Stimulated activated CD4-positive, alpha-beta T cell treated with anti-CD3 and anti-CD28 coated beads, Interleukin-12 subunit alpha, Interleukin-12 subunit beta, amount 100 ng/mL, for 48 hours (primary cell): ENCODE results near the gene C12orf60.

Experiments used
- DNase-seq, 3 donors: peaks; one replicate each; pipeline ENCODE4 v3.0.0-alpha.2; 2020; ENCODE audit warnings: low read depth in 2 of 3, low spot score in 1 of 3

The C12orf60 gene

DNA sequence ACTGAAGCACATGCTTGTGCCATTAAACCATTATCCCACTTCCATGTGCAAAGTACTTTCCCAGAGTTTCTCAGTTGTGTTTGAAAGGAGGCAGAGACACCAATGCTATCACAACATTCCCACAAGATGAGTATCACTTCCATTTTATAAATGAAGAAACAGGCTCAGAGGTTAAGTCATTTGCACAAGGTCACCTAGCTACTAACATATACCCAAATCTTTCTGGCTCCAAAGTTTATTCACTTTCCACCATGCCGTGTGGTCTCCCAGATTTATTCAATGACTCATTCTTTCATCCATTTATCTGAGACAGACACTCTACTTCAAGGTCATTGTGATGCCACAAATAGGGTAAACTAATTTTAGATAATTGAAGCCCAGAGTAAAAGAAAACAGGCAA lies 30.5 kb downstream of the C12orf60 start:
- no peak for DNase-seq

DNA sequence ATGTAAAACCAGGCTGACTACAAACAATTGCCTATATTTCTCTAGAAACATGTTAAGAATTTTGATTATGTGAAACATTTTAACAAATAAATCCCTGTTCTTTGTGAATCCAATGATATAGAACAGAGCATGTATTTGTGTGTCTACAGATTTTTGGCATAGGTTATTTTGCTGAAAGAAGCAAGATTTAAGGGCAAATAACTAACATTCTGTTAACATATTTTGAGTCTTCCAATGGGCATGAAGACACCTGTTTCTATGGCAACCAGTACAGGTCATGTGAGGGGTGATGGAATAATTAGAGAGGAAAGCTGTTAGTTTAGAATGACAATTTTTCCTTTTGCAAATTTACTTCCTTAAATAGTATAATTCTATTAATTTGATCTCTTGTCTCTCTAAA lies 31.0 kb downstream of the C12orf60 start:
- DNase-seq = no peak

DNA sequence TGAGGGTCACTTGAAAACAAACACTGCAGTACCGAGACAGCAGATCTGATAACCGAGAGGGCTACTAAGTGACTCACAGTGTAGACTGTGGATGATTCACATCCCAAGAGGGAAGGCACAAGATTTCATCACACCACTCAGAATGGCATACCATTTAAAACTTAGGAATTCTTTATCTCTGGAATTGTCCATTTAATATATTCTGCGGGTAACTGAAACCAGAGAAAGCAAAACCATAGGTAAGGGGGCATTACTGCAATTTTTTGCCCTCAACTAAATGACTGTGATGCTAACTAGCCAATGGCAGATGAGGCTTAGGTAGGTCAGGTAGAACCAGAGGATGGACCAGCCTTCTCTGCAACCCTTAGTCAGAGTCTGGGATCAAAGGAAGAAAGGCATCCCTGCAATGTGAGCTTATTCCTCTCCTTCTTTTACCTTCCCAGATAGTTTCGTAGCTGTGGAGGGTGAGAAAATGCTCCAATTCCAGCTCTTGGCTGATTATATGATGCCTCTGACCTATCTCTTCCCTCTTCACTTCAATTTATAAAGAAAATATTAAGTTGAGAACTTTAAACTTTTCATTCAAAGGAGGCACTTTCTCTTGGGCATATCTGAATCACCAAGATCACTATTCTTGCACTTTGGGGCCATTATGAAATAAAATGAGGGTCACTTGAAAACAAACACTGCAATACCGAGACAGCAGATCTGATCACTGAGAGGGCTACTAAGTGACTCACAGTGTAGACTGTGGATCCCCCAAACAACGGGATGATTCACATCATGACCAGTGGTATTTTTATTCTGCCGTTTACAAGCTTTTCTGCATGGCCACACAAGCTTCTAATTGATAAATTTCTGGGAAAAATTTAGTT lies 33.1 kb downstream of the C12orf60 start:
- DNase-seq = no peak

DNA sequence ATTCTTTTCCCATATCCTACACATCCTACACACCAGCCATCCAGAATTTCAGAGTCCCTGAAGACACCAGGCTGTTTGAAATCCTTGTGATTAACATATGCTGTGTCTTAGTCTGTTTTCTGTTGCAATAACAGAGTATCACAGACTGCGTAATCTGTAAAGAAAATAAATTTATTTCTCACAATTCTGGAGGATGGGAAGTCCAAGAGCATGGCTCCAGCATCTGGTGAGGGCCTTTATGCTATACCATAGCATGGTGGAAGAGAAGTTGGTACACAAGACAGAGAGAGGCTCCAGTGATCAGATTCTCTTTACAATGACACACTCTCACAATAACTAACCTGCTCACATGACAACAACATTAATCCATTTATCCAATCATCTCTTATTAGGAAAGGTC lies 35.8 kb downstream of the C12orf60 start:
- DNase-seq = no peak

DNA sequence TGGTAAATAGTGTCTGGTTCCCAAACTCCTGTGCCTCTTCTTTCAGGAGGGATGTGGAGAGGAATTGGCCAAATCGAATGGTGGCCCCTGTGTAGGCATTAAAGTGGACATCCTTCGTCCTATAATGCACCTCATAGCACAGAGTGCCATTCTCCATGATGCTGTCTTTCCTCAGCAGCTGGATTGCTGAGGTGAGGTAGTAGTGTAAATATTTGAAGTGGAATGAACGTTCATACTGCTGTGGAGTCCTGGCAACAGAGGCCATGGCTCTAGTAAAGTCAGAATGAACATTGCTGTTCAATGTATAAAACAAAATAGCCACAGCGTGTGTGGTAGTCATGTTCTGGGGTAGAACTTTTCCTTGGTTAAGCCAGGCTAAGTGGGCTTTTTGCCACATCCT lies 37.1 kb downstream of the C12orf60 start:
- DNase-seq = no peak

DNA sequence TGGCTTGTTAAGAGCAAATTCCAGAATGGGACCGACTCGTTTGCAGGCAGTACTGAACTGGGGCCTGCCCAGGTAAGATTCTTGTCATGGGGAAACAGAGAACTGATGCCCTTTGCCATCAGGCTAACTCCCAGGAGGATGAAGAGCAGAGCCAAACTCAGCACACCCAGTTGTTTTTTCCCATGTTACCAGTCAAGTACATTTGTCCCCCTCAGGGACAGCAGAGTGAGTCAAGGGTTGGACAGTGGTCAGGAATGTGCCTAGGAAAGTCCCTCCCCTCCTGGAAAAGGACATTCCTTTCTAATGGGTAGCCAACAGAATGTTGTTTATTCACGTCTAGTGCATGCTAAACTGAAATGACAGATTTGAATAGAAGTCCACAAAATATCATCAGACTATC lies 38.3 kb downstream of the C12orf60 start:
- no peak for DNase-seq

DNA sequence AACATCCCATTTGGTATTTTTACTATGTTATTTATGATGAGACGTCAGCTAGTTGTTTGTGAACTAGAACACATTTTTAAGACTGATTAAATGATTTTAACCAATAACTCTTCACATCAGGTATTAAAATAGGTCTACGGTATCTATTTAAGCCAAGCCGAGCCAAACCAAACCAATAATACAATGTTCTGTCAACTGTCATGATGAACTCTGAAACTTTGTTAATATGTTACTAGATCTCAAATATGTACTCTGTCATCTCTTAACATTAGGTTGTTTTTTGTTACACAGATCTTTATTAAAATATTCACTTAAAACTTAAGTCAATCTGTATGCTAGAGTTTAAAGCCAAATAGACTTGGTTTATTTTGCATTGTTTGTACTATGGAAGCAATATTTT lies 38.8 kb downstream of the C12orf60 start:
- no peak for DNase-seq

DNA sequence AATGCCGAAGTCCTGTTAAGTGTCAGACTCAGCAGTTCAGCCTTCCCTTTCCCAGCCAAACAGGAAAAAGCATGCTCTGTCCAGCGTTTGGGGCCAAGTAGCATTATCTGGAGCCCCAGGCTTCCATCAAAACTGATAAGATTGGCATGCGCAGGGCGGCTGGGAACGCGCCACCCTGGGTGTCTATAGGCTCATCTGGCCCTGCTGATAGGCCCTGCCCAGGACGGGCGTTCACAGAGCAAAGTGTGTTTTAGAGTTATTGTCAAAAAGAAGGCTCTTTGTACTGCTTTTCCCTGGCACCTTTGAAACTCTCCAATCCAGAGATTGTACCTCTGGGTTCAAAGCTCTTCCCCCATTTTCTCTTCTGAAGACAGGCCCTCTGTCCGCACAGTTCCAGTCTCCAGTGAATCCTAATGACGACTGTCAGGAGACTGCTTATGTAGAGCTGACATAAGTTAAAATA lies 40.0 kb downstream of the C12orf60 start, which contains the start of gene ART4:
TSS of gene ART4 (minus strand) at position 102 of the 463 bp plus-strand sequence. CDS start 413 bp downstream, outside the sequence.
- DNase-seq = no peak

DNA sequence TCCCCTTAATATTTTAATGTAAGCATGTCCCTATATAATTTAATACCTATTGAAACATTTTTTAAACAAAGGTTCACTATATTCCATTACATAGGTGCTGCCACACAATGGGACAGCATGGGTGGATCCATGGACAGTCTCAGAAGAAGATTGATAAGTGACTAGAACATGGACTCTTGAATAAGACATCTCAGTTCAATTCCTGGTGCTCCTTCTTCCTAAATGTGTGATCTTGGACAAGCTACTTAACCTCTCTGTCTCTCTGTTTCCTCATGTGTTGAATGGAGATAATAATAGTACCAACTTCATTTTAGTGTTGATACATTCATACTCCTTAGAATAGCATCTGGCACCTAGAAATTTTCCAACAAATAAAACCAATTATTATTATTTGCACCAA lies 40.9 kb downstream of the C12orf60 start:
- no peak for DNase-seq

DNA sequence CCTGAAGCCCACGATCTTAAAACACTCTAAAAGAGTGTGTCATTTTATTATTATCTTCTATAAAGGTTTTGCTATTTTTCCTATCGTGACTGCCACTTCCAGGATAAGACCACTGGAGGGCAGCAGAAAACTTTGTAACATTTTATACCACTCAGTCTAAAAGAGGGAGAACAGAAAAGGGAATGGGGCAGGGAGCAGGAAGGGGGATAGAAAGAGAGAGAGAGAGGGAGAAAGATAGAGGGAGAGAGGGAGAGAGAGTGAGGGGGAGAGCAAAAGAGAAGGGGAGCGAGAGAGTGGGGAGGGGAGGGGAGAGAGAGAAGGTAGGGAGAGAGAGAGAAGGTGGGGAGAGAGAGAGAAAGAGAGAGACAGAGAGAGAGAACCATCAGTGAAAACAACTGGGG lies 41.9 kb downstream of the C12orf60 start:
- DNase-seq = peak in 2 of 3 donors; percentile 20 to 46

DNA sequence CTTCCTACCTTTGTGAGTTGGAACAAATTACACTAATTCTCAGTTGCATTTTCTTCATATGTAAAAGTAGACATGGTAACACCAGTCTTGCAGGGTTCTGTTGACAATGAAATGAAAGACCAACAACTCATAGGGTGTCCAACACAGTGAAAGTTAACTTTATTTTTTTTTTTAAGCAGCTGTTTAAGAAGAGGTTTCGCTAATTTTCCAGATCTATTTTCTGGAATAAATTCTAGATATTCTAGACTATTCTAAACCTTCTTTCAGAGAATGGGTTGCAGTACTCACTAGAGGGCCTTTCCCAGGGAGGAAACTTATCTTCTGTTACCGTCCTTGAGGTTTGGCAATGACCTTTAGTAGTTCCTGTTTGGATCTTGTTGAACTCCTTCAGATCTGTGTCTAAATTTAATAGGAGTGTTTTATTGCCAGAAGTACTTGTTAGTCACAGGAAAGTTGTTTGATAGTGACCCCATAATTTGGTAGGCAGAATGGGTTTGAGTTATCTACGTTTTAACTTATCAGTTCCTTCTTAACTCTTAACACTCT lies 42.6 kb downstream of the C12orf60 start:
- DNase-seq = no peak

DNA sequence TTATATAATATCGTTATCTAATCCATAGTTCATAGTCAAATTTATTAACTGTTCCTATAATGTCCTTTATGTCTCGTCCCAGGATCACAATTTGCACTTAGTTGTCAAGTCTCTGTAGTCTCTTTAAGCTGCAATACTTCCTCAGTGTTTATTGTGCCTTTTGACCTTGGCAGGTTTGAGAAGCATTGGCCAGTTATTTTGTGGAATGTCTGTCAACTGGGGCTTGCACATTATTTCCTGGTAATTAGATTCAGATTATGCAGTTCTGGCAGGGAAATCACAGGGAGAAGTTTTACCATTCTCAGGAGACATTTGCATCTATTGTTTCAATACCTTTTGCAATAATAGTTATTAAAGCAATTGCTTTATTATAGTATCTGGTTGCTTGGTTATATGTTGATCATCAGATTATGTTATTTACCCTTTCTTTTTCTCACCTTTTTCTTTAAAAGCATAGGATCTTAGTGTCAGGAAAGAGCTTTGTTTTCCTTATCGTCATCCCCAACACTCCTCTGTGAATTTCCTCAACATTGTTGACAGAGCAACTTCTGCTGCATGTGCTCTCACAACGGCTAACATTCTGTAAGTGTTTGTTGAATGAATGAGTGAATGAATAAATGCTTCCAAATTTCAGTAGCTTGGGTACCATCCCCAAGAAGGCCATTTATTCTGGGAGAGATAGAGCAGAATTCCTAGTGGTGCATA lies 43.6 kb downstream of the C12orf60 start:
- DNase-seq = no peak

DNA sequence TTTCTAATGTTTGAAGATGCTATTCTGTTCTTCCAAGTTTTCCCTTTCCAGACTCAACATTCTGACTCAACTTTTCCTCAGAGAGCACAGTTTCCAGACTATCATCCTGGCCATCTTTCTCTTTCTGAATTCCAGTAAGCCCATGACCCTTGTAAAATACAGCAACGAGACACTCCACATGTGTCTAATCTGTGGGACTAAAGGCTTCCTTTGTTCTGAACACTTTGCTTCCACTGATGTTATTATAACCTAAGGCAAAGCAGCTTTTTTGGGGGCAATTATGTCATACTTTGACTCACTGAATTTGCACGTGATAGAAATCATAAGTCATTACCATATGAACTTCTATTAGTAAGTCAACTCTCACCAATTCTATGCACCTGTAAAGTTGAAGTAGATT lies 46.2 kb downstream of the C12orf60 start:
- DNase-seq = no peak

DNA sequence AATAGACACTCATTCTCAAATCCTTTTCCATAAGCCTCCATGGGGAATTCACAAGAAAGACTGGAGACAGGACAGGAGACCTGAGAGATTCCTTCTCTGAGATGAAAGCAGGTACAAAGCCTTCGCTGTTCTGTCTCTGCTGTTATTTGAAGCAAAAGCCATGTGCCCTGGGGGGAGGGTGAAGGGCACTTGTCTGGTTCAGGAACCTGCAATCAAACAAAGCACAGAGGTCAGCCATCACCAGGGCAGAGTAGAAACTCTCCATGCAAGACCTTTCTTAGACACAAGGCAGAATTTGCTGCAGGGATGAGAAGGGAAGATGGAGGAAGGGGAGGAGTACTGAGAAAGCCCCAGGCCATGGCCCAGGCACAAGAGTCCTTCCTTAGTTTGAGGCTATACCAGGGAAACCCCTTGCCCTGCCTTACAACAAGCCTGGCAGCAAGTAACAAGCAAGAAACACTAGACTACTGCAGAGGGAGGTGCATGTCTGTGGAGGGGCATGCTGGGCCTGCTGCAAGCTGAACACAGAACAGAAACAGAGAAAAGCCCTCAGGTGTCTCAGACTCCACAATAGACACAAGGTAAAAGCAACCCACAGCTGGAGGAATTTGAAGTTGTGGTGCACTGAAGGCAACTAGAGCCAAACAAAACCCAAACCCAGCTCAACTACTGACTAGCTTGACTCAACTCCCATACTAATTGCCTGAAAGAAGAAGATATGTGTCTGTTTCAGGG lies 47.6 kb downstream of the C12orf60 start:
- no peak for DNase-seq

DNA sequence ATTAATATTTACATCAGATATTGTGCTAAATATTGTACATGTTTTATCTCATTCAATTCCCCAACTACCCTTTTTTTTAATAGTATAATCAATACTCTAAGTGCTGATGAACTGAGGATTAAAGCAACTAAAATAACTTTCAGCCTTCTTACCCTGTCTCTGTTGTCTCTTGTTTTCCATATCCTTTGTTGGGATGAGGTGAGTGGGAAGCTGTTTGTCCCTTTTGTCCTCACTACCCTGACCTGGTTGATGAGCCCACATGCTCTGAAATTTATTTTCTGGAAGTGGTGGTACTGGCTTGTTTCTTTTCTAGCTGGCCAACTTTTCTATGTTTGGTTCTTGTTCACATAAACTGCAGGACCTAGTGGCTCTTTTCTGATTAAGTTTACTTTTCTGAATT lies 49.4 kb downstream of the C12orf60 start:
- no peak for DNase-seq

DNA sequence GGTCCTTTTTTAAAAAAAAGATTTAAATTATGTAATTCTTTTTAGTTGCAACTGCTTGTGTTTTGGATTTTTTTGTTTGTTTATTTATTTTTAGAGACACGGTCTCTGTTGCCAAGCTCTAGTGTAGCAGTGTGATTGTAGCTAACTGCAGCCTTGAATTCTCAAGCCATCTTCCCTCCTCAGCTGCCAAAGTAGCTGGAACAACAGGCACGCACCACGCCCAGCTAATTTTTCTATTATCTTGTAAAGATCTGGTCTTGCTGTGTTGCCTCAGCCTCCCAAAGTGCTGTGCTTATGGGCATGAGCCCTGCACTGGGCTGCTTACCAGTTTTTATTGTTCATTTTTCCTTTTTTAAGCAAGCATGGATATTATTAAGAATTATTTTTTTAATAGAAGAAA lies 50.5 kb downstream of the C12orf60 start:
- DNase-seq = no peak

DNA sequence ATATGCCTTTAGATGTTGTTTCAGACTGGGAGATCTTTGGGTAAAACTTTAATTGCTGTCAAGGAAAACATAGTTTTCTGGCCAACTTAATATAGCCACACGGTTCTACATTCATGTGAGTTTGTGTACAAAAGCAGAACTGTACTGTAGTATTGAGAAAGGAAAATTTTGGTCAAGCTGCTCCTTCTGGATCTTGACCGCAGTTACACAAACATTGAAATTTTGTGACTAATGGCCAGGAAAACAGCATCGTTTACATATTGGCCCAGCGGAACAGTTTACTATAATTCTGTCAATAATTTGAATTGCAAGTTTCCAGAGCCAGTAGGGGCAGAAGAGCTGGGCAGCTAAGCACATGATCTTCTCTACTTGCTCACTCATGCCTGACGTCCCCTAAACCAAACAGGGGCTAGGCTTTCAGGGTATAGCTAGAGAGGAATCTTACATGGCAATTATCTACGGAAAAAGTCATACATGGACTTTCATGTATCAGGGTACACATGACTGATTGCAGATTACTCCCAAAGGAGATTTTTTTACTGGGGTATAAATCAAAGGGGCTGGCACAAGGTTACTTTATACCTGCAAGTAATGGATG lies 51.2 kb downstream of the C12orf60 start:
- DNase-seq = no peak

DNA sequence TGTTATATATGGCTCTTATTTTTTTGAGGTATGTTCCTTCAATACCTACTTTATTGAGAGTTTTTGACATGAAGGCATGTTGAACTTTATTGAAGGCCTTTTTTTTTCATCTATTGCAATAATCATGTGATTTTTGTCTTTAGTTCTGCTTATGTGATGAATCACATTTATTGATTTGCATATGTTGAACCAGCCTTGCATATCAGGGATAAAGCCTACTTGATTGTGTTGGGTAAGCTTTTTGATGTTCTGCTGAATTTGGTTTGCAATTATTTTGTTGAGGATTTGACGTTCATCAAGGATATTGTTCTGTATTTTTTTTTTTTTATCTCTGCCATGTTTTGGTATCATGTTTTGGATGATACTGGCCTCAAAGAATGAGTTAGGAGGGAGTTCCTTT lies 55.0 kb downstream of the C12orf60 start:
- DNase-seq = no peak

DNA sequence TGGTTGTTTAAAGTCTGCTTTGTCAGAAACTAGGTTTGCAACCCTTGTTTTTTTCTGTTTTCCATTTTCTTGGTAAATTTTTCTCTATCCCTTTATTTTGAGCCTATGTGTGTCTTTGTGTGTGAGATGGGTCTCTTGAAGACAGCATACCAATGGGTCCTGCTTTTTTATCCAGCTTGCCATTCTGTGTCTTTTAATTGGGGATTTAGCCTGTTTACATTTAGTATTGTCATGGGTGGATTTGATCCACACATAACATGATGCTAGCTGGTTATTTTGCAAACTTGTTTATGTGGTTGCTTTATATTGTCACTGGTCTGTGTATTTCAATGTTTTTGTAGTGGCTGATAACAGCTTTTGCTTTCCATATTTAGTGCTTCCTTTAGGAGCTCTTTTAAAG lies 57.0 kb downstream of the C12orf60 start:
- no peak for DNase-seq

DNA sequence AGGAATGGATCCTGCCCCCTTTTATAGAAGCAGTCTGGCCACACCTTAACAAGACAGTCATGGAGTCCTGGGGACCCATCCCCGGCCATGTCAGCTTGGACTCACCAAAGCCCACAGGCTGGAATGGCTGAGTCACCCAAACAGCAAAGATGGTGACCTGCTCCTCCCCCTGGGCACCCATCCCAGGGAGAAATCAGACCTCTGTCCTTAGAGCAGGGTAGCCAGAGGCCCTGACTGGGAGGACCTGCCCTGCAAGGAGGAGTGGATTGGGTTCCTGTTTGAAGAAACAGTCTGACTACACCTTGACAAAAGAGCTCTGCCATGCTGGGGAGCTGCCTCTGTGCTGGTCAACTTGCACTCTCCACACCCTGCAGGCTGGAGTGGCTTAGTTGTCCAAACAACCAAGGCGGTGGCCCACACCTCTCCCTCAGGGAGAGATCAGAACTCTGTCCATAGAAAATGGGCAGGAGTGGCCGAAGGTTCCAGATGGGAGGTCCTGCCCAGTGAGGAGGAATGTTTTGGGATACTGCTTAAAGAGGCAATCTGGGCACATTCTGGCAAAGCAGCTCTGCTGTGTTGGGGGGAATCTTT lies 65.5 kb downstream of the C12orf60 start:
- DNase-seq = no peak

DNA sequence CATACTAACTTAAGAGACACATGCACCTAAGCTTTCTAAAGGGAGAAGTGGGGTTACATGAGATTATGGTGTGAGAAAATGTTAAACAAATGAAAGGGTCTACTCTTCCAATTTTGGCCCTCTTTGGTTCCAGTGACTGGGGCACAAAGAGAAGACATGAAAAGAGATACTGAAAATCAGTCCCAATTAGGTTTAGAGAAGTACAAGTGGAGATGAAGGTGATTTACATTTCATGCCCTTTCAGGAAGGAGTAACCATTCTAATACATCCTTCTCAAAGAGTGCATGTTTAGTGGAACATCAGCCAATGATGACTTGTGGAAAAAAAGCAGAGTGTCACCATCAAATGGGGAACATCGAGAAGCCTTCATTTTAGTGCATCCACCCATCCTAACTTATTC lies 67.8 kb downstream of the C12orf60 start:
- DNase-seq = no peak
